CD4-positive, alpha-beta T cell treated with Interleukin-2 at 100 ng/mL for 4 hours (primary cell): ENCODE results near the gene FCRL4.
"Not testable (repeated sequence)": the region's sequence is repeated elsewhere in the genome, so short reads cannot be mapped to it uniquely, and the experiment has no call there.

ENCODE experiments used
- DNase-seq: peaks from one replicate; pipeline ENCODE4 v3.0.0-alpha.2; 2020; ENCODE audit warnings: low spot score

Gene FCRL4

GRCh38 chr1:157551694-157552693 is 45.9 kb downstream of the FCRL4 start, which contains the start of gene FCRL5:
Gene FCRL5 (minus strand): TSS chr1:157552515. CDS start chr1:157552362, 153 bp downstream.
- no peak for DNase-seq

GRCh38 chr1:157548081-157548480 is 49.8 kb downstream of the FCRL4 start:
- not testable (repeated sequence) for DNase-seq

GRCh38 chr1:157542676-157543075 is 55.2 kb downstream of the FCRL4 start:
- no peak for DNase-seq

- DNase-seq: no peak
Observed at GRCh38 chr1:157540852-157541251, 57.0 kb downstream of the FCRL4 start.

- no peak for DNase-seq
Observed at GRCh38 chr1:157540160-157540748, 57.6 kb downstream of the FCRL4 start.

GRCh38 chr1:157539568-157539967 is 58.3 kb downstream of the FCRL4 start:
- DNase-seq: no peak

- no peak for DNase-seq
Observed at GRCh38 chr1:157532569-157532968, 65.3 kb downstream of the FCRL4 start.

GRCh38 chr1:157523774-157524493 is 74.0 kb downstream of the FCRL4 start:
- no peak for DNase-seq
